GM12891 (cell line): ENCODE results near the gene KIAA0319L.

Experiments
- PAX5 ChIP-seq: IDR thresholded peaks from 2 replicates; pipeline ENCODE4 v1.6.1; 2011; ENCODE audit warnings: low read length, moderate library complexity, mild to moderate bottlenecking; ENCODE audit not compliant: insufficient read depth, severe bottlenecking
- POLR2A ChIP-seq: IDR thresholded peaks from 2 replicates; pipeline ENCODE4 v1.6.1; 2011; ENCODE audit warnings: low read depth, low read length, control low read depth
- POLR2AphosphoS5 ChIP-seq: IDR thresholded peaks from 2 replicates; pipeline ENCODE4 v1.6.1; 2011; ENCODE audit warnings: low read depth, low read length, control low read depth
- POU2F2 ChIP-seq: IDR thresholded peaks from 2 replicates; pipeline ENCODE4 v1.6.1; 2011; ENCODE audit warnings: low read depth, mild to moderate bottlenecking, control low read depth, low read length, moderate library complexity
- SPI1 ChIP-seq: IDR thresholded peaks from 2 replicates; pipeline ENCODE4 v1.6.1; 2011; ENCODE audit warnings: low read depth, low read length, control low read depth

- TF ChIP-seq POU2F2 (no peak), SPI1 (no peak), POLR2A (no peak), POLR2AphosphoS5 (no peak), PAX5 (no peak)
Observed at GRCh38 chr1:35407743-35408142, 149.5 kb downstream of the KIAA0319L start.
